Ovary (tissue), 3 donors: ENCODE measurements around the gene ELAVL1.

Experiments
- EP300 ChIP-seq: sonication (generic); formaldehyde crosslinking; IDR thresholded peaks from one replicate; pipeline ENCODE4 v1.6.1; 2017; ENCODE audit warnings: antibody characterized with exemption
- POLR2A ChIP-seq: fragments of 450-650 bp; IDR thresholded peaks from one replicate; pipeline ENCODE4 v1.6.1; 2017; ENCODE audit warnings: antibody characterized with exemption, mild to moderate bottlenecking, moderate library complexity
- TF ChIP-seq, protein P1 (sequence below), 3 donors: fragments of 450-650 bp in 2 of 3; fragments of 200-600 bp in 1 of 3; IDR thresholded peaks; one replicate each; pipeline versions ENCODE4 v1.5.1 to v1.8.0; 2016 to 2022; ENCODE audit warnings: antibody characterized with exemption in 3 of 3, mild to moderate bottlenecking in 1 of 3
- donor health status: DM: no; HTN: no; CAD: no.

GRCh38 chr19:8020681-8021080, 15.2 kb upstream of the ELAVL1 start:
- TF ChIP-seq POLR2A (no peak), EP300 (no peak)
- TF ChIP-seq, protein P1, sequence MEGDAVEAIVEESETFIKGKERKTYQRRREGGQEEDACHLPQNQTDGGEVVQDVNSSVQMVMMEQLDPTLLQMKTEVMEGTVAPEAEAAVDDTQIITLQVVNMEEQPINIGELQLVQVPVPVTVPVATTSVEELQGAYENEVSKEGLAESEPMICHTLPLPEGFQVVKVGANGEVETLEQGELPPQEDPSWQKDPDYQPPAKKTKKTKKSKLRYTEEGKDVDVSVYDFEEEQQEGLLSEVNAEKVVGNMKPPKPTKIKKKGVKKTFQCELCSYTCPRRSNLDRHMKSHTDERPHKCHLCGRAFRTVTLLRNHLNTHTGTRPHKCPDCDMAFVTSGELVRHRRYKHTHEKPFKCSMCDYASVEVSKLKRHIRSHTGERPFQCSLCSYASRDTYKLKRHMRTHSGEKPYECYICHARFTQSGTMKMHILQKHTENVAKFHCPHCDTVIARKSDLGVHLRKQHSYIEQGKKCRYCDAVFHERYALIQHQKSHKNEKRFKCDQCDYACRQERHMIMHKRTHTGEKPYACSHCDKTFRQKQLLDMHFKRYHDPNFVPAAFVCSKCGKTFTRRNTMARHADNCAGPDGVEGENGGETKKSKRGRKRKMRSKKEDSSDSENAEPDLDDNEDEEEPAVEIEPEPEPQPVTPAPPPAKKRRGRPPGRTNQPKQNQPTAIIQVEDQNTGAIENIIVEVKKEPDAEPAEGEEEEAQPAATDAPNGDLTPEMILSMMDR (IDR thresholded peaks at IDR 0.05) = no peak
